ENCODE measurements around the gene PCNX1.

Gene PCNX1

GRCh38 chr14:70916799-70917198, 9.5 kb downstream of the PCNX1 start:
- TF ChIP-seq CTCF (IDR thresholded peaks at IDR 0.05; ENCODE audit: low read depth, low read length, missing control alignments), result no peak
- H3K4me3 ChIP-seq (replicated peaks; ENCODE audit: low read depth, low read length), result no peak overlapping the region
- DNase-seq (ENCODE audit: extremely low read depth, low read depth), result no peak

- H3K4me3 ChIP-seq (replicated peaks; ENCODE audit: low read depth, low read length), result no peak overlapping the region
- DNase-seq (ENCODE audit: extremely low read depth, low read depth), result no peak
- TF ChIP-seq CTCF (IDR thresholded peaks at IDR 0.05; ENCODE audit: low read depth, low read length, missing control alignments), result no peak
Observed at GRCh38 chr14:70917633-70918032, 10.4 kb downstream of the PCNX1 start.

GRCh38 chr14:70919774-70920173, 12.5 kb downstream of the PCNX1 start:
- H3K4me3 ChIP-seq (replicated peaks; ENCODE audit: low read depth, low read length), result no peak overlapping the region
- DNase-seq (ENCODE audit: extremely low read depth, low read depth), result no peak
- TF ChIP-seq CTCF (IDR thresholded peaks at IDR 0.05; ENCODE audit: low read depth, low read length, missing control alignments), result no peak

GRCh38 chr14:70920608-70921007, 13.3 kb downstream of the PCNX1 start:
- no peak overlapping the region for H3K4me3 ChIP-seq (replicated peaks; ENCODE audit: low read depth, low read length)
- TF ChIP-seq CTCF (IDR thresholded peaks at IDR 0.05; ENCODE audit: low read depth, low read length, missing control alignments), result no peak
- DNase-seq (ENCODE audit: extremely low read depth, low read depth), result no peak

GRCh38 chr14:70921669-70922068, 14.4 kb downstream of the PCNX1 start:
- no peak overlapping the region for H3K4me3 ChIP-seq (replicated peaks; ENCODE audit: low read depth, low read length)
- no peak for TF ChIP-seq CTCF (IDR thresholded peaks at IDR 0.05; ENCODE audit: low read depth, low read length, missing control alignments)
- no peak for DNase-seq (ENCODE audit: extremely low read depth, low read depth)

GRCh38 chr14:70924521-70924920, 17.3 kb downstream of the PCNX1 start:
- no peak for DNase-seq (ENCODE audit: extremely low read depth, low read depth)
- H3K4me3 ChIP-seq (replicated peaks; ENCODE audit: low read depth, low read length), result no peak overlapping the region
- TF ChIP-seq CTCF (IDR thresholded peaks at IDR 0.05; ENCODE audit: low read depth, low read length, missing control alignments), result no peak

- H3K4me3 ChIP-seq (replicated peaks; ENCODE audit: low read depth, low read length), result no peak overlapping the region
- no peak for TF ChIP-seq CTCF (IDR thresholded peaks at IDR 0.05; ENCODE audit: low read depth, low read length, missing control alignments)
- no peak for DNase-seq (ENCODE audit: extremely low read depth, low read depth)
Observed at GRCh38 chr14:70926235-70926830, 19.1 kb downstream of the PCNX1 start.

All from HFF-Myc (cell line).